T-helper 1 cell (primary cell): Measurements from ENCODE around the gene NIPBL.
A peak's percentile ranks its signal among the peaks of the same experiment; 100 is the strongest.
"Not testable (repeated sequence)": the region's sequence is repeated elsewhere in the genome, so short reads cannot be mapped to it uniquely, and the experiment has no call there.

ENCODE experiments used
- DNase-seq, 5 donors: peaks; one replicate each; pipeline ENCODE4 v3.0.0-alpha.2; 2012 to 2020

NIPBL gene

DNA sequence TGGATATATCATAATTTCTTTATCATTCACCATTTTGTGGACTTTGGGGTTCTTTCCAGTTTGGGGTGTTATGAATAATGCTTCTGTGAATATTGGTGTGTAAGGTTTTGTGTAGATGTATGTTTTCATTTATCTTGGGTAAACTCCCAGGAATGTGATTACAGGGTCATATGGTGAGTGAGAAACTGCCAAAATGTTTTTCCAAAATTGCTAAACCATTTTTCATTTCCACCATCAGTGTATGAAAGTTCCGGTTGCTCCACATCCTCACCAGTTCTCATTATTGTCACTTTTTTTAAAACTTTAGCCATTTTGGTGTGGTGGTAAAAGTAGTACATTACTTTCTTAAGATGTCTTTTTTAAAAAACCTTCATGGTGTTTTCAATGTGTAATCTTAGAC is 152.9 kb downstream of the NIPBL start:
- no peak for DNase-seq

DNA sequence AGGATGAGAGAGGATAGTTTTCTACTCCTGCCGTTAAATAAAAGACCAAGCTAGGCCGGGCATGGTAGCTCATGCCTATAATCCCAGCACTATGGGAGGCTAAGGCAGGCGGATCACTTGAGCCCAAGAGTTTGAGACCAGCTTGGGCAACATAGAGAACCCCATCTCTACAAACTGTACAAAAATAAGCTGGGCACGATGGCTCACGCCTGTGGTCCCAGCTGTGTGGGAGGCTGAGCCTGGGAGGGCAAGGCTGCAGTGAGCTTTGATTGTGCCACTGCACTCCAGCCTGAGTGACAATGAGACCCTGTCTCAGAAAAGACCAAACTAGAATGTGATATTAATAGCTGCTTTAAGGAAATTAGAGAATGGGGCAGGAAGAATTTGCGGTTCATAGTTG is 158.4 kb downstream of the NIPBL start:
- no peak for DNase-seq

DNA sequence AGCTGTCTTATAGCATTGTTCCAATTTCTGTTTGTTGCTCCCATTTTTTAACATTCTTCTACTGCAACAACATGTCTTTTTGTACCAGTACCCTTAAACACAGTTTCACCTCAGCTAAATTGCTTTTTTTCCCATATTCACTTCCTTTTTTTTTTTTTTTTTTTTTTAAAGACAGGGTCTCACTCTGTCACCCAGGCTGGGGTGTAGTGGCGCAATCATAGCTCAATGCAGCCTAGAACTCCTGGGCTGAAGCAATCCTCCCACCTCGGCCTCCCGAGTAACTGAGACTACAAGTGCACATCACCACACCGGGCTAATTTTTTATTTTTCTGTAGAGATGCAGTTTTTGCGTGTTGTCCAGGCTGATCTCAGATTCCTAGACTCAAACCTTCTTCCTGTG is 161.3 kb downstream of the NIPBL start:
- DNase-seq = no peak

DNA sequence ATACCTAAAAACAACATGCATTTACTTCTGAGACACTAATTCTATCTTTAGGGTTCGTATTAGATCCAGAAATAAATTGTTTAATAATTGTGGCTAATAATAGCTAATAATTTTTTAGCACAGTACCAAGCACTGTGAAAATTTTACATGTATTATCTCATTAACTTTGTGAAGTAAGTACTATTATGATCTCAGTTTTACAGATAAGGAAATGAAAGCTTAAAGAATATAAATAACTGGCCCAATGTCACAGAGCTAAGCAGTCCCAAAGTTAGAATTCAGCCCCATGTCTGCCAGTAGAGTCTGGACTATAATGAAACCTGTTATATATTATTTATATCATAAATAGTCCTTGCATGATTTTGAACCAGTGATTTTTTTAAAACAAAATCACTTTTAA is 163.3 kb downstream of the NIPBL start:
- DNase-seq = no peak

DNA sequence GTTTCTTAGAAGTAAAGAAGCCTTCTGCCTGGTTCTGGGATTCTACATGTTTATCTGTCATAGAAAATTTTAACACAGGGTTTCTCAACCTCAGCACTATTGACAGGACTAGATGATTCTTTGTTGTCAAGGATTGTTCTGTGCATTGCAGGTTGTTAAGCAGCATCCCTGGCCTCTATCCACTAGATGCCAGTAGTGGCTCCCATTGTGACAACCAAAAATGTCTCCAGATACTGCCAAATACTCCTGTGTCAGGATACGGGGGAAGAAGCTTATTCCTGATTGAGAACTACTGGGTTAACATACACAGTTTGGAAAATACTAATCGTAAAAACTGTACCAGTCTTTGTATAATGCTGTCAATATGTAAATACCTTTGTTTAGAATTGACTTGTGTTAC is 167.1 kb downstream of the NIPBL start:
- no peak for DNase-seq

DNA sequence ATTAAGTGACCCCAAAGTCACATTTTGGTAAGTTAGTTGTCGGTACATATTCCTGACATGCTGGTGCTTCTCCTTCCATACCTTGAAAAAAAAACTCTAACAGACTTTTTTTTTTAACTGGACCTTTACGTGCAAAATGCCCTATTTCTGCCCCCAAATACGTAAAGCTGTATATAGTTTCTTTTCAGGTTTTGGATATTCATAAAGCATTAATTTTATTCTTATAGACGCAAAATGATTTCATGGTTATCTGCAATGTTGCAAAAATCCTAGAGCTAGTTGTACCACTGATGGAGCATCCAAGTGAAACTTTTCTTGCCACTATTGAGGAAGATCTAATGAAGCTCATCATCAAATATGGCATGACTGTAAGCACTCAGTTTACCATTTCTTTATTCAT is 167.6 kb downstream of the NIPBL start:
- DNase-seq = no peak

DNA sequence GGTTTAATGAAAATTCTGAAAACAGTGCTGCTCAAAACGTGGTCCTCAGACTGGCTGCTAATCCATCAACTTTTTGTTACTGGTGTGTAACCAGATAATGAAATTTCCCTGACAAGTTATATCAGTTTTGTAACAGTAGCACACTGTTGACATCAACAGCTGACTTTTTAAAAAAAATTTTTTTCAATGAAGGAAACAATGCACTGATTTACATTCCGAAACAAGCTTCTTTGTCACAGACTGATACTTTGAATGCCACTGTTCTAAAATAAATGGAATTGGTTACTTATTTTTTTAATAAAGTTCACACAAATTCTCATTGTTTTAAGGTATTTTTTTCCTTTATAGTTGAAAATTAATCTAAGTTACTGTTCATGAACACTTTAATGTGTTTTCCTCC is 169.1 kb downstream of the NIPBL start:
- no peak for DNase-seq

DNA sequence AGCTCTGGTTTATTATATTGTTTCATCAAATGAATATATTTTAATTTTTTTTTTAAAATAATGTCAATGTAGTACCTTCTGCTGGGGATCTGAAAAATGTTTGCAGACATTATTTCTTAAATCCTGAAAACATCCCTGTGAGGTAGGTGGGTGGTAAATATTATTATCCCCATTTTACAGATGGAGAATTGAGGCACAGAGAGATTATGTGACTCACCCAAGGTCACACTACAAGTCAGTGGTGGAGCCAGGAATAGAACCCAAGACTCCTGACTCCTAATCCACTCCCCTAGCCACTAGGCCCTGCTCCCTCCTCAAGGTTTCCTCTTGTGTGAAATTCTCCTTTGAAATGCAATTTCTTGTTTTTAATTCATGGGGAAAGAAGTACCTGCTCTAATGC is 171.4 kb downstream of the NIPBL start:
- DNase-seq = no peak

DNA sequence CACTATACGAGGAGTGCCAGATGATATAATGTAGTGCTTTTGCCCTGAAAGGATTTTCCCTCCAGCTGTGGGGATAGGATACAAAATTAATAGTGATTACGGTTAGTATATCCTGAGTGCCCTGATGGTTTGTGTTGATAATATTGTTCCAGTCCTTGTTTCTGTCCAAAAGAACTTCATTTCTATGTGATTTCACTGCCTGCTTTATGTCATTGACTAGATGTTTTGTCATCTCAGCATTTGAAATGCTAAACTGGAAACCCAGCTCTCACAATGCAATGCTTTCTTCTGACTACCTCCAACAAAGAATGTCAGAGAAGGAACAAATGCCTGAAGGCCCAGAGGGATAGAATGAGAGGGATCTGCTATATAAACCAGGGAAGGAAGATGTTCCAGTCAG is 177.8 kb downstream of the NIPBL start:
- no peak for DNase-seq

DNA sequence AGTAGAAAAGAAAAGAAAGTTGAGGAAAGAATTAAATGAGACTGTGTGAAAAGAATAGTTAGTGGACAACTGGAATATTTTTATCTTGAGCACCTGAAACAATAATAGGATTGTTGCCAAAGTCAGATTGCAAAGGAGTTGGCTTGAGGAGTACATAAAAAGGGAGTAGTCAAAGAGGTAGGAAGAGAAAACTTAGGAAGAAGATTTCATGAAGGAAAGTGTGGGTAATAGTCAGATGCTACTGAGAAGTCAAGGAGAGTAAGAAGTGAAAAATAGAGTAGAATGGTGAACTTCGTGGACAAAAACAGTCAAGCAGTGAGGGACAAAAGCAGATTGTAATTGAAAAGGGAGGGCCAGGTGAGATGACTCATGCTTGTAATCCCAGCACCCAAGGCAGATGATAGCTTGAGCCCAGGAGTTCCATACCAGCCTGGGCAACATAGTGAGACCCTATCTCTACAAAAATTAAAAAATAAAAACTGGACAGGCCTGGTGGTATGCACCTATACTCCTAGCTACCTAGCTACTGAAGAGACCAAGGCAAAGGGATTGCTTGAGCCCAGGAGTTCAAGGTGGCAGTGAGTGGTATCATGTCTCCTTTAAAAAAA is 178.9 kb downstream of the NIPBL start:
- DNase-seq = no peak

DNA sequence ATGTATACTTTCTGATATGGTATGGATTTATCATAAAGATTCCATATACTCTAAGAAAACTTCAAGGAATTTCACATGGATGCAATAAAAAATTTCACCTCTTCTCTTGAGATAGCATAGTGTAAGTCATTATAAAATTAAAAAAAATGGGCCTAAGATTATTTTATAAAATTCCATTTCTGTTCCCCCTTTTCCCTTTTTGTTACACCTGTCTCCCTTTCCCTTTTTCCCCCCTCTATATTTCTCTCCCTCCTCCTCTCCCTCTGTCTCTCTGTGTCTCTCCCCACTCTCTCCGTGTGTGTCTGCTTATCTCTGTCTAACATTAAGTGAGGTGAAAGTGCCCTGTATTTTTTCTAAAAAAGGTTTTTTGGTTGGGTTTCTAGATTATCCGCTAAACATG is 180.2 kb downstream of the NIPBL start:
- DNase-seq = no peak

DNA sequence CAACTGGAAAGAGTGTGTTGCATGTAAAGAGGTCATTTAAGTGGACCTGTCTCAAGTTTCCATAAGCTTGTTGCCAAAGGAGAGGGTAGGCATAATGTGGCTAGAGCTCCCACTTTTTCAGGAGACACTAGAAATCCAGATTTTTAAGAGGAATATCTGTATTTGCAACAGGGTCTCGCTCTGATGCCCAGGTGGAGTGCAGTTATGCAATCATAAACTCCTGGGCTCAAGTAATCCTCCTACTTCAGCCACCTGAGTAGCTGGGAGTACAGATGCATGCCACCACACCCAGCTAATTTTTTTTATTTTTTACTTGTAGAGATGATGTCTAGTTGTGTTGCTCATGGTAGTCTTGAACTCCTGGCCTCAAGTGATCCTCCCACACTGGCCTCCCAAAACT is 183.5 kb downstream of the NIPBL start:
- no peak for DNase-seq

DNA sequence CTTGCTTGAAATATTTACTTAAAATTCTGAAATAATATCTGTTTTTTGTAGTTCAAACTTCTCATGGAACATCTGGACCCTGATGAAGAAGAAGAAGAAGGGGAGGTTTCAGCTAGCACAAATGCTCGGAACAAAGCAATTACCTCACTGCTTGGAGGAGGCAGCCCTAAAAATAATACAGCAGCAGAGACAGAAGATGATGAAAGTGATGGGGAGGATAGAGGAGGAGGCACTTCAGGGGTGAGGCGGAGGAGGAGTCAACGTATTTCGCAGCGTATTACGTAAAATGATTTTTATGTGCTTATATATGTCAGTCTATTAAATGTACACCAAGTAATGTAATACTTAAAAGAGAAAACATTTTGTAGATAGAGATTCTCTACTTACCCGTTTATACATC is 187.2 kb downstream of the NIPBL start:
- no peak for DNase-seq

DNA sequence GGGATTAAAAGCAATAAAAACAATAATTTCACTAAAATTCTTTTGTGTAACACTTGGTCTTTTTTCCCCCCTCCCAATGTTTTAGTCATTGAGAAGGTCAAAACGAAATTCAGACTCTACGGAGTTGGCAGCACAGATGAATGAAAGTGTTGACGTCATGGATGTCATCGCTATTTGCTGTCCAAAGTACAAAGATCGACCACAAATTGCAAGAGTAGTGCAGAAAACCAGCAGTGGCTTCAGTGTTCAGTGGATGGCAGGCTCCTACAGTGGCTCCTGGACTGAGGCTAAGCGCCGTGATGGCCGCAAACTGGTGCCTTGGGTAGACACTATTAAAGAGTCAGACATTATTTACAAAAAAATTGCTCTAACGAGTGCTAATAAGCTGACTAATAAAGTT is 187.9 kb downstream of the NIPBL start:
- no peak for DNase-seq

DNA sequence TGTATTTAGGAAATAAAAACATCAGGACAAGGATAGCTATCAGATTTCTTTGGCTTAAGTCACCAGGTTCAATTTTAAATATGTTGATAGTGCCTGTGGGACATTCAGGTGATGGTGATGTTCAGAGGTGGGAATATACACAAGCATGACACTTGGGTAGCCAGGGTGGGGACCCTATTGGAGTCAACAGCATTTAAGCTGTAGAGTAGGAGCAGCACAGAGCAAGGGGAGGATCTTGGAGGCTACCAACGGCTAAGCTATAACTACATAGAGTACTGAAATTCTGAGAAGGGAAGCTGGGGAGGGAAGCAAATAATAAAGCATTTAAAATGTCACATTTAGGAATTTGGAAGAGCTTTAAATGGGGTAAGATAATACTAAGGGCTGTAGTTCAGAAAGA is 194.9 kb downstream of the NIPBL start:
- no peak for DNase-seq

DNA sequence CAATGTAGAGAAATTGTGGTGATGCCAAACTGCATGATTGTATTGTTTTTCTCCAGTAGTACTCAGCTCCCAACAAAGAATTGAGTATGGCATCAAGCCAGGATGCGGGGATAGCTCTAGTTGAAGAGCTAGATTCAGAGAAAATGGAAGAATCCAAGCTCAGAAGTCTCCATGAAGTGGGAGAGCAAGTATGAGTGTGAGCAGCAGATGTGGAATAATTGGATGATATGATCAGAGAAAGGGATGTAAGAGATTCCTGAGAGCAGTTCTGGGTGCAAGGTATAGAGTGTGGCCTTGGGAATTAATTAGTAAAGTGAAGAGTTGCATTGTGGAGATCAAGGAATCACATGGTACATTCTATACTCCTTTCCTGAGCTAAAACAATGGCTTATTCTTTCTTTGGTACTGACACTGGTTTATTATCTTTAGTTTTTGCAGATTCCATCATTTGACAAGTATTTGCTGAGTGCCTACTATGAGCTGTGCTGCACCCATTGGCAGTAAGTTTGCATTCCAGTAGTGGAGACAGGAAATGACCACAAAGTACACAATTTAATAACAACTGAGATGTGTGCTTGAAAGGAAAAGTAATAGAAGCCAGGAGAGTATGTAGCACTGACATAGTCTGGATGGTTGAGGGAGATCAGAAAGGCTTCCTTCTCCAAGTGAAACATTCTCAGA is 195.5 kb downstream of the NIPBL start:
- DNase-seq = peak in 1 of 5 donors; percentile 2

DNA sequence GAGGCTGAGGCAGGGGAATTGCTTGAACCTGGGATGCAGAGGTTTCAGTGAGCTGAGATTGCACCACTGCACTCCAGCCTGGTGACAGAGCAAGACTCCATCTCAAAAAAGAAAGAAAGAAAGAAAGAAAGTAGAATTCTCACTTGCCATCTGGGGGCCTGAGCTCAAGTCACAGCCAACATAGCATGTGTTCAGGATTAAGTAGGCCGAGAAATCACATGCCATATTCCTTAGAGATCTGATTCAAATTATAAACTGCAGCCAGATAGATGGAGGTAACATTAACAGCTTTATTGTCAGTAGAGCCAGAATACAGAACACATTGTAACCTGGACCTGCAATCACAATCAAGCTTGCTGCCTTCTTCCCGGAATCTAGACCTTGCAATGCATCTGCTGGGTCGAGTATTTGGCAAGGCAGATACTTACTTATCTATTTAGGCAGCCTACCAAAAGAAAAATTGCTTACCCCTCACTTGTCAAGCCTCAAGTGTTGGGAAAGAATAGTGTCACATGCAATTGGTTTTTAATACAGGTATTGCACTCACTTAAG is 198.9 kb downstream of the NIPBL start:
- no peak for DNase-seq

DNA sequence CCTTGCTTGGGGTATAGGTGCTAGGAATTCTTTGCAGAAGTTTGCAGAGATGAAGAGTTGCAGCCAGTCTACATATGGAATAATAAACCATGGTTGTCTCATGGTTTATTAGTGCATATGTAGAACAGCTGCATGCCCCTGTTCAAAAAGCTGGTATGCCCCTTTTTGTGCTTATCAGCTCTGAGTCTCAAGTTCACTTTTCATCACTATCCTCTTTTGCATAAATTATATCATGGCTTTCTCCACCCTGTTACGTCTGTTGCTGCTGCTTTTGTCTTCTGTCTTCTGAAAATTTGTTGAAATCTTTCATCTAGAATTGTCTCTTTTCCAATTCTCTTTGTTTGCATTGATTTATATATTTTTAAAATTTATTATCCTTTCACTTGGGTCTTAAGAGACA is 200.6 kb downstream of the NIPBL start:
- DNase-seq = no peak

DNA sequence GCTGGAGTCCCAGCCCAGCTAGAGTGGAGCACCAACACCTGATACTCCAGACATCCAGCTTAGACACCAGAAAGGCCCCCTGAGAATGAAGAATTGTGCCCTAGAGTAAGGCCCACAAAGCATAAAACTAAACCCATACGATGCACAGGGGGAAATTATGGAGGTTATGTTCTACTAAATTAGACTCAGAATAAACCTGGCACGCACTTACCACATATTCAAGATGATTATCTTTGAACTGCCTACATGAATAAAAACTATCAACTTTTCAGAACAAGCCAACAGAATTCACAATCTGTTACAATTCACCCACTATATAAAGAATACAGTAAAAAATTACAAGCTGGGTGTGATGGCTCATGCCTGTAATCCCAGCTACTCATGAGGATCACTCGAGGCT is 204.1 kb downstream of the NIPBL start:
- DNase-seq = no peak

DNA sequence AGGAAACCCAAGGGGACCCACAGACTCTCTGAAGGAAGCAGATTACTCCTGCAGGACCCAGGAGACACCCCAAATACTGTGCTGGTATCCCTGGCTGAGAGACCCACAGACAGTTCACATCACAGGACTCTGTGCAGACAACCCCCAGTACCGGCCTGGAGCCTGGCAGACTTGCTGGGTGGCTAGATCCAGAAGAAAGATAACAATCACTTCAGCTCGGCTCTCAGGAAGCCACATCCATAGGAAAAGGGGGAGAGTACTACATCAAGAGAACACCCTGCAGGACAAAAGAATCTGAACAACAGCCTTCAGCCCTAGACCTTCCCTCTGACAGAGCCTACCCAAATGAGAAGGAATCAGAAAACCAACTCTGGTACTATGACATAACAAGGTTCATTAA is 206.4 kb downstream of the NIPBL start:
- DNase-seq = not testable (repeated sequence)

DNA sequence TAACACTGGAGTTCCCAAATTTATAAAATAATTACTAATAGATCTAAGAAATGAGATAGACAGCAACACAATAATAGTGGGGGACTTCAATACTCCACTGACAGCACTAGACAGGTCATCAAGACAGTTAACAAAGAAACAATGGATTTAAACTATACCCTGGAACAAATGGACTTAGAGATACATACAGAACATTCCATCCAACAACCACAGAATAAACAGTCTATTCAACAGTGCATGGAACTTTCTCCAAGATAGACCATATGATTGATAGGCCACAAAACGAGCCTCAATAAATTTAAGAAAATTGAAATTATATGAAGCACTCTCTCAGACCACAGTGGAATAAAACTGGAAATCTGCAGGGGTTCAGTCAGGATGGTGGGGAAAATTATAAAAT is 209.5 kb downstream of the NIPBL start:
- not testable (repeated sequence) for DNase-seq

DNA sequence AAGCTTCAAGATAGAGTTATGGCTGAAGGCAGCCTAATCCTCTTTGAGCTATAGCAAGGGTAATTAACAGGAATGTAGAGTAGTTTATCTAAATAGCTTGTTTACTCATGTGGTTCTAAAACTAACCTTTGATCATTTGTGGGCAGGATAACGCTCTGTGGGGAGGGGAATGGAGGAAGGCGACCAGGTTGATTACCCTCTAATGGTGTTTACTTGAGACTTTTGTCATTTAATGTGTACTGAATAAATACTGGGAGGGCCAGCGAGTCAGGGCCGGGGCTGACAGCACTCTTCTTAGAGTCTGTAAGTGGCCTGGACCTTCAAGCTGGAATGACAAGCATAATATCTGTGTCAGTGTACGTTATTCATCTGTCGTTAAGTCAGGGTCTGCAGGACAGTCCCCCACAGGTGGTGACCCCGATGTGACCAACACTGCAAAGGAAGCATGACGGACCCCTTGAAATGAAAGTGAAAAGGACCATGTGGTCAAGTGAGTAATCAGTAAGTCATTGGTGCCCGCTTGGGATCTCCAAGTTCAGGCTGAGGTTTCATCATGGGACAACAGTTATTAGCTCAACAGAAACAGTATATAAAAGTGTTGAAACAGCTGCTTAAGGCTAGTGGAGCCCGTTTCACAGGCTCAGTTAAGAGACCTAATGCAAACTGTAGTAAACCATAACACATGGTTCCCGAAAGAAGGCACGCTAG is 210.1 kb downstream of the NIPBL start:
- no peak for DNase-seq

DNA sequence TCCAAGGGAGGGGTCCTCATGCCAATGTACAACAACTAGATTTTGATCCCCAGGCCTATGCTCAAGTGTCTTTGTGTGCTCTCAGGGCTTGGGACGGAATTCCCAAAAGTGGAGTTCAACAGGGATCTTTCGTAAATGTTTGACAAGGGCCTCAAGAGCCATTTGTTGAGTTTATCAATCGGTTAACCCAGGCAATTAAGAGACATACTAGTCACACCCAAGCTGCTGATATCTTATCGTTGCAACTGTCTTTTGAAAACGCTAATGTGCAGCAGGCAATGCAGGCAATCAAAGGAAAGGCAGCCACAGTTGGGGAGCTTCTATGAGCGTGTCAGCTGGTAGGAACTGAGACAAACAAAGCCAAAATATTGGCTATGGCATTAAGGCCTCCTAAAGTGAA is 211.4 kb downstream of the NIPBL start:
- no peak for DNase-seq

DNA sequence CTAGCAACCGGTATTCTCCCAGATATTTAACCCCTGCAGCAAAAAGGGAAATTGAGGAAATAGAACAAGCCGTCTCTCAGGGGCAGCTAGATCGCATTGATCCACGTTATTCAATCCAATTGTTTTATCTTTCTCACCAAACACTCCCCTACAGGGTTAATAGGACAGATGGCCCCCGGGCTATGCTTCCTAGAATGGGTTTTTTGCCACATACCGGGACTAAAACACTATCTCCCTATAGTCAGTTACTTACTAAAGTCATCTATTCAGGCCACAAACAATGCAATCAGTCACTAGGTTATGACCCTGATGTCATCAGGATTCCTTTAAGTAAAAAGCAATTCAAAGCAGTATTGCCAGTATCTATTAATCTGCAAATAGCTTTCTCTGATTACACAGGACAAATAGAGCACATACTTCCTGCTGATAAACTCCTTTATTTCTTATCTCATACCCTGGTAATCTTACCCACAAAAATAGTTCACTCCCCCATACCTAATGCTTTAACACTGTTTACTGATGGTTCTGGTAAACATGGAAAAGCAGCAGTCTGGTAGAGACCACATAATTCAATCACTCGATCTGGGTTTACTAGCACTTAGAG is 213.7 kb downstream of the NIPBL start:
- no peak for DNase-seq
